ENCODE results near the gene WASF3.

DNA sequence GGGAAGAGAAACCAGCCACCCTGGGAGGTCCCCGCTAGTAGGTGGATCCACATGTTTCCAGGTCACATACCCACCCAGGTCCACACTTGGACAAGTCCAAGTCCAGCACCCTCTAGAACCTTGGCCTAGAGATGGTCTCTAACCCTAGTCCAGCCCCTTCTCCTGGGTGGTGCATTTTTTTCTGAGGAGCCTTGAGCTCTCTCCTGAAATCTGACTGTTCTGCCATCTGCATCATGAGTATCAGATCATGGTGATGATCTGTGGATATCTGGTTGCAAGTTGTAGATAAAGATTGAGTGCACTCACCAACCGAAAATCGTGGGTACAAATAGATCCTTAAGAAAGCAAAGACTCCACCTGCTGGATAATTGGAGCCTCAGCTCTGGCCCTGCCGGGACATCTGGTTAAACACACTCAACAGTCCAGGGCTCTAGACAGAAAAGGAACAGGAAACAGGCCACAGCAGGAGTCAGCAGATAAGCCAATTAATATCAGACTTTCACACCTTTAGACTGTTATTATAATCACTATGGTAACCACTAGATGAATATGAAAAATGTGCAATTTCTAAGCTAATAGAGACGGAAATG, 162.0 kb downstream of the WASF3 start:
- TF ChIP-seq POLR2AphosphoS5 (IDR thresholded peaks at IDR 0.05; ENCODE audit: low read length) (no peak), CREB1 (IDR thresholded peaks at IDR 0.05; ENCODE audit: low read depth) (no peak), POLR2A (IDR thresholded peaks at IDR 0.05; ENCODE audit: low read depth, low read length) (no peak), ZBTB4 (CRISPR knock-in tag; IDR thresholded peaks at IDR 0.05) (no peak), TCF12 (IDR thresholded peaks at IDR 0.05; ENCODE audit: low read depth, low read length) (no peak), REST (IDR thresholded peaks at IDR 0.05; ENCODE audit: low read depth, low read length) (no peak), ZNF687 (IDR thresholded peaks at IDR 0.05) (no peak), EP300 (IDR thresholded peaks at IDR 0.05; ENCODE audit: borderline replicate concordance in 1 of 2, control insufficient read depth in 1 of 2, low read depth in 2 of 2, low read length in 2 of 2) (no peak), ZZZ3 (IDR thresholded peaks at IDR 0.05; ENCODE audit: control insufficient read depth, insufficient read length, low read depth) (no peak), EGR1 (IDR thresholded peaks at IDR 0.05; ENCODE audit: borderline replicate concordance in 1 of 2, low read depth in 2 of 2, low read length in 2 of 2) (no peak), GABPA (IDR thresholded peaks at IDR 0.05; ENCODE audit: low read depth) (no peak), TCF7 (IDR thresholded peaks at IDR 0.05; ENCODE audit: borderline replicate concordance) (no peak), RFX5 (IDR thresholded peaks at IDR 0.05; ENCODE audit: low read depth, low read length) (no peak)
- TF ChIP-seq, protein P1, sequence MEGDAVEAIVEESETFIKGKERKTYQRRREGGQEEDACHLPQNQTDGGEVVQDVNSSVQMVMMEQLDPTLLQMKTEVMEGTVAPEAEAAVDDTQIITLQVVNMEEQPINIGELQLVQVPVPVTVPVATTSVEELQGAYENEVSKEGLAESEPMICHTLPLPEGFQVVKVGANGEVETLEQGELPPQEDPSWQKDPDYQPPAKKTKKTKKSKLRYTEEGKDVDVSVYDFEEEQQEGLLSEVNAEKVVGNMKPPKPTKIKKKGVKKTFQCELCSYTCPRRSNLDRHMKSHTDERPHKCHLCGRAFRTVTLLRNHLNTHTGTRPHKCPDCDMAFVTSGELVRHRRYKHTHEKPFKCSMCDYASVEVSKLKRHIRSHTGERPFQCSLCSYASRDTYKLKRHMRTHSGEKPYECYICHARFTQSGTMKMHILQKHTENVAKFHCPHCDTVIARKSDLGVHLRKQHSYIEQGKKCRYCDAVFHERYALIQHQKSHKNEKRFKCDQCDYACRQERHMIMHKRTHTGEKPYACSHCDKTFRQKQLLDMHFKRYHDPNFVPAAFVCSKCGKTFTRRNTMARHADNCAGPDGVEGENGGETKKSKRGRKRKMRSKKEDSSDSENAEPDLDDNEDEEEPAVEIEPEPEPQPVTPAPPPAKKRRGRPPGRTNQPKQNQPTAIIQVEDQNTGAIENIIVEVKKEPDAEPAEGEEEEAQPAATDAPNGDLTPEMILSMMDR (IDR thresholded peaks at IDR 0.05 in 2 of 3, conservative IDR thresholded peaks at IDR 0.05 in 1 of 3; ENCODE audit: control insufficient read depth in 2 of 3, extremely low read depth in 1 of 3, insufficient read depth in 1 of 3, low read depth in 3 of 3, low read length in 3 of 3), result no peak
